Ishikawa (cell line): ENCODE results near the gene PTPRM.

Experiments
- CREB1 ChIP-seq: IDR thresholded peaks from 2 replicates; pipeline ENCODE4 v1.6.1; 2012; ENCODE audit warnings: low read depth
- RAD21 ChIP-seq: IDR thresholded peaks from 2 replicates; pipeline ENCODE4 v1.6.1; 2012; ENCODE audit warnings: low read depth
- TAF1 ChIP-seq: IDR thresholded peaks from 2 replicates; pipeline ENCODE4 v1.6.1; 2012; ENCODE audit warnings: low read depth, mild to moderate bottlenecking
- USF1 ChIP-seq: IDR thresholded peaks from 2 replicates; pipeline ENCODE4 v1.6.1; 2012
- TF ChIP-seq, protein P1 (sequence below): IDR thresholded peaks from 2 replicates; pipeline ENCODE4 v1.6.1; 2012

GRCh38 chr18:7532942-7533341, 34.2 kb upstream of the PTPRM start:
- TF ChIP-seq USF1 (no peak), CREB1 (no peak), RAD21 (no peak), TAF1 (no peak)
- TF ChIP-seq, protein P1, sequence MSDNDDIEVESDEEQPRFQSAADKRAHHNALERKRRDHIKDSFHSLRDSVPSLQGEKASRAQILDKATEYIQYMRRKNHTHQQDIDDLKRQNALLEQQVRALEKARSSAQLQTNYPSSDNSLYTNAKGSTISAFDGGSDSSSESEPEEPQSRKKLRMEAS, result no peak
